GM21390 (cell line): ENCODE data around the gene DCAF8L2.
"Not testable (repeated sequence)": the region's sequence is repeated elsewhere in the genome, so short reads cannot be mapped to it uniquely, and the experiment has no call there.

Experiments used
- ATAC-seq: cut with Tn5 transposase; IDR thresholded peaks from one replicate; pipeline ENCODE4 v1.9.1; 2021; ENCODE audit not compliant: unreplicated experiment

The DCAF8L2 gene

GRCh38 chrX:27590044-27590443 is at the start of gene DCAF8L2:
DCAF8L2 (plus strand) TSS chrX:27590344; CDS start chrX:27746896, 156,552 bp downstream.
- ATAC-seq, result no peak

GRCh38 chrX:27541161-27541560 is 49.0 kb upstream of the DCAF8L2 start:
- not testable (repeated sequence) for ATAC-seq

GRCh38 chrX:27548624-27549023 is 41.5 kb upstream of the DCAF8L2 start:
- ATAC-seq, result no peak

GRCh38 chrX:27549688-27550087 is 40.5 kb upstream of the DCAF8L2 start:
- no peak for ATAC-seq

GRCh38 chrX:27555514-27555913 is 34.6 kb upstream of the DCAF8L2 start:
- no peak for ATAC-seq

GRCh38 chrX:27565992-27566391 is 24.2 kb upstream of the DCAF8L2 start:
- no peak for ATAC-seq

GRCh38 chrX:27571164-27571563 is 19.0 kb upstream of the DCAF8L2 start:
- no peak for ATAC-seq

- ATAC-seq, result no peak
These were observed 14.6 kb upstream of the DCAF8L2 start for GRCh38 chrX:27575565-27575964.

GRCh38 chrX:27583976-27584375 is 6.2 kb upstream of the DCAF8L2 start:
- ATAC-seq, result no peak

GRCh38 chrX:27591938-27592337 is 1.8 kb downstream of the DCAF8L2 start:
- ATAC-seq, result no peak

- ATAC-seq, result no peak
These were observed 7.4 kb downstream of the DCAF8L2 start for GRCh38 chrX:27597508-27597907.

GRCh38 chrX:27598312-27598711 is 8.2 kb downstream of the DCAF8L2 start:
- ATAC-seq, result no peak

GRCh38 chrX:27599928-27600327 is 9.8 kb downstream of the DCAF8L2 start:
- ATAC-seq, result no peak

- ATAC-seq, result no peak
These were observed 10.5 kb downstream of the DCAF8L2 start for GRCh38 chrX:27600686-27601085.

GRCh38 chrX:27608671-27609070 is 18.5 kb downstream of the DCAF8L2 start:
- no peak for ATAC-seq

- no peak for ATAC-seq
These were observed 29.3 kb downstream of the DCAF8L2 start for GRCh38 chrX:27619459-27619858.

- ATAC-seq, result no peak
These were observed 29.8 kb downstream of the DCAF8L2 start for GRCh38 chrX:27619975-27620374.

GRCh38 chrX:27622883-27623282 is 32.7 kb downstream of the DCAF8L2 start:
- ATAC-seq, result no peak

GRCh38 chrX:27626066-27626465 is 35.9 kb downstream of the DCAF8L2 start:
- no peak for ATAC-seq

GRCh38 chrX:27633328-27633727 is 43.2 kb downstream of the DCAF8L2 start:
- ATAC-seq, result no peak

GRCh38 chrX:27656581-27656980 is 66.4 kb downstream of the DCAF8L2 start:
- ATAC-seq, result no peak

GRCh38 chrX:27660878-27661277 is 70.7 kb downstream of the DCAF8L2 start:
- ATAC-seq, result no peak

- ATAC-seq, result no peak
These were observed 81.1 kb downstream of the DCAF8L2 start for GRCh38 chrX:27671234-27671633.

- ATAC-seq, result no peak
These were observed 84.3 kb downstream of the DCAF8L2 start for GRCh38 chrX:27674491-27674890.
